ENCODE data around the gene GIMAP8.
"Not testable (repeated sequence)": the region's sequence is repeated elsewhere in the genome, so short reads cannot be mapped to it uniquely, and the experiment has no call there.

GIMAP8 gene

DNA sequence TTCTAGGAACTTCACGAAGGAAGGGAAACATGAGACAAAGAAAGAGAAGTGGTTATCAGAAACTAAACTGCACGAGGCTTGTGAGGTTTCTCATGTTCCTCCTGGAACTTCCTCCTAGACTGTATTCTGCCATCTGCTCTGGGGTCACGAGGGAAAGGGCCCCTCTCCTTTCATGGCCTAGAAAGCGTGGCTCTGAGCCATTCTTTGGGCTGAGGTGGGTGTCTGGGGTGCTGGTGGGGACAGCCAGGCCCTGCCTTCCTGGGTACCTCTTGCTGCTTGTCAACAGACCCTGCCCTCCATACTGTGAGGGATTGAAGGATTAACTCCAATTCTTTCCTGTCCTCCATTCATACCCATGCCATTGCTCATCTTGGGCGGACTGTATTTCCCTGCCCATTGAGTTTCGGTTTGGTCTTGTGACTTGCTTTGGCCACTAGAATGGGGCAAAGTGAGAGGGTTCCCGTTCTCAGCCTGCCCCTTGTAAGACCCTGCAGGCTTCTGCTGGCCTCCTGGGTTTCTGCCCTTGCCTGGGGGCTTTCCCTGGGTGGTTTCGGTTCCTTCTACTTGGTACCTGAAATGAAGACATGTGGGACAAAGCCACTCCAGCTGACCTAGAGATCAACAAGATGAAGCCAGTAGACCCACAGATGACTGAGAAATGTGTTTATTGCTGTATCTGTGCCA, 14.9 kb upstream of the GIMAP8 start:
- no peak for DNase-seq (ENCODE audit: low read depth)

DNA sequence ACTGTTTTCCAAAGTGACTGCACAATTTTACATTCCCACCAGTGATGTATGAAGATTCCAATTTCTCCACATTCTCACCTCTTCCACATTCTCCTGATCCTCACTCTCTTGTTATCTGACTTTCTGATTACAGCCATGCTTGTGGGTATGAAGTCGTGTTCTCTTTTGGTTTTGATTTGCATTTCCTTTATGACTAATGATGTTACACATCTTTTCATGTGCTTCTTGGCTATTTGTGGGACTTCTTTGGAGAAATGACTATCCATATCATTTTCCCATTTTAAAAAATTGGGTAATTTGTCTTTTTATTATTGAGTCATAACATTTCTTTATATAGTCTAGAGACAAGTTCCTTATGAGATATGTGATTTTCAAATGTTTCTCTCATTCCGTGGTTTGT, 10.5 kb upstream of the GIMAP8 start:
- DNase-seq (ENCODE audit: low read depth) = no peak

DNA sequence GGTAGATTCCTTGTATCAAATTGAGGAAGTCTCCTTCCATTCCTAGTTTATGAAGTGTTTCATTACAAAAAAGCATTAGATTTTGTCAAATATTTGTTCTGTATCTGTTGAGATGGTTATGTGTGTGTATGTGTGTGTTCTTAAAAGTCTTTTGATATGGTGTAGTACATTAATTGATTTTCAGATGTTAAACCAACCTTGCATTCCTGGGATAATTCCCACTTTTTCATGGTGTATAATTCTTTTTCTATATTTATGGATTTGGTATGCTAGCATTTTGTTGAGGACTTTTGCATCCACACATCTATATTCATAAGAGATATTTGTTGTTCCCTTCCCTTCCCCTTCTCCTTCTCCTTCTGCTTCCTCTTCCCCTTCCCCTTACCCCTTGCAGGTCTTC, 8.9 kb upstream of the GIMAP8 start:
- DNase-seq (ENCODE audit: low read depth) = no peak

DNA sequence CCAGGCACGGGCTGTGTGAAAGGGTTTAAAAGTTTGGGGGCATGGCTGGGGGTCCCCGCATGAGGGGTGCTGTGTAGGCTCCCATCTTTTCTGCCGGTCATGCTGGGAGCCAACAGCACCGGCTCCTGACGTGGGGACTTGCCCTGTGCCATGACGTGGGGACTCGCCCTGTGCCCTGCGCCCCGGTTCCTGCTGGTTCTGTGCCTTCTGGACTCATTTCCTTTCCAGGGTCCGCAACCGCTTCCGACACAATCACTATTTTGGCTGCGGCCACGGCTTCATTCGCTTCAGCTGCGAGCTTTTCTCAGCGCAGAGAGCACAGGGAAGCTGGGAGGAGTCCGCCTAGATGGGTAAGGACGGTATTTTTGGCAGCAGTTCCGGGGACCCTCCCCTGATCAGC, 7.6 kb upstream of the GIMAP8 start:
- no peak for DNase-seq (ENCODE audit: low read depth)

DNA sequence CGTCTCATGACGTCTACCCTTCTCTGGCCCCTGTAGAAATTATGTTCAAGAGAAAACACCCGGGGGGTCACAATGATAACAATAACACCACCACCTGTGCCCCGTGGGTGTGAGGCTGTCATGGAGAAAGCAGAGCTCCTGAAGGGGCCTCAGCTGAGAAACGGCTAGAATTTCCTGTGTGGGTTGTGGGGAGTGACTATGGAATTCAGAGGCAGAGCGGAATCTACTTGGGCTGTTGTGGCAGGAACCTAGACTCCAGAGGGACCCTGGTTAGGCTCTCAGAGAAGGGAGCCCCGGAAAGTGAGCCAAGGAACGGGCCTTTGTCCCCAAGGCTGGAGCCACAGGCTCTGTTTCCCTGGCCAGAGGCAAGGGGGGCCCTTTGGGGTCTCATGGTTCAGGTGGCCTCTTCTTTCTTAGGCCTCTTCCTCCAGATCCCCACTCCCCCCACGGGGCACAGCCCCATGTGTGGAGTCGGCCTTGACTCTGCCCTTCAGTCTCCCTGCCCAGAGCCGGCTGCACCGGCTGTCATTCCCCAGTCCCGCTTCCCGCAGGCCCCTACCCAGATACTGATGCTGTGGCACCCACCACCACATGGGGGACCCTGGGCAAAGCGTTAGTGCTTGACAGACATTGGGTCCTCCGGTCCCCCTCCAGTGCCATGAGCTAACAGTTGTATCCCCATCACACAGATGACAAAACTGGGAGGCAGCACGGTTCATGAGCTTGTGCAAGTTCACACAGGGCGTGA, 6.5 kb upstream of the GIMAP8 start:
- no peak for DNase-seq (ENCODE audit: low read depth)

DNA sequence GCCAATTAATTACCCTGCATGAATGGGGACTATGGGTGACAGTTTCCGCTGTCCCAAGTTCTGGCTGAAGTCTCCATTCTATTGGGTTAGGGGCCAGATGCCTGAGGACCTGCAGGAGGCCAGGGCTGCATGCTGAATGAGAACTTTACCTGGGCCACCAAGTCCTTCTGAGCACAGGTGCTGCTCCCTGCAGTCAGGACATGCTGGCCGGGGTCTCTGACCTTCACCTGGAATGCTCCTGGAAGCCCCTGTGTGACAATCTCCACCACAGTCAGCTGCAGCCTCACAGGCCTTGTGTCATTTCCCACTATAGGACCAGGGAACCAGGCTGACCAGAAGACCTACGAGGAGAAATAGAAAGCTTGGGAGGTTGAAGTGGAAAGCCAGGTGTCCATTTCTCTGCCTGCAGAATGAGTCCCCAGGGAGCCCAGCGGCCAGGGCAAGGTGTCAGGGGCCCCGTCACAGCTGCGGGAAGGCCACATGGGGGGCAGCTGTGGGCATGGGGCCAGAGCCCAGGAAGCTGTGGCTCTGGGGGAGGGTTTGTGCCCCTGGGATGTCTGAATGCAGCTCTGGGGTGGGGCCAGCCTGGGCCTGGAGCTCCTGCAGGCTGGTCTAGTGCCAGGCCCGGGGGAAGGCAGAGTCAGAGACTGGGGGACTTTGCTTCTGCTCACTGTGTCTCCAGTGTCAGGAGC, 5.6 kb upstream of the GIMAP8 start:
- no peak for DNase-seq (ENCODE audit: low read depth)

DNA sequence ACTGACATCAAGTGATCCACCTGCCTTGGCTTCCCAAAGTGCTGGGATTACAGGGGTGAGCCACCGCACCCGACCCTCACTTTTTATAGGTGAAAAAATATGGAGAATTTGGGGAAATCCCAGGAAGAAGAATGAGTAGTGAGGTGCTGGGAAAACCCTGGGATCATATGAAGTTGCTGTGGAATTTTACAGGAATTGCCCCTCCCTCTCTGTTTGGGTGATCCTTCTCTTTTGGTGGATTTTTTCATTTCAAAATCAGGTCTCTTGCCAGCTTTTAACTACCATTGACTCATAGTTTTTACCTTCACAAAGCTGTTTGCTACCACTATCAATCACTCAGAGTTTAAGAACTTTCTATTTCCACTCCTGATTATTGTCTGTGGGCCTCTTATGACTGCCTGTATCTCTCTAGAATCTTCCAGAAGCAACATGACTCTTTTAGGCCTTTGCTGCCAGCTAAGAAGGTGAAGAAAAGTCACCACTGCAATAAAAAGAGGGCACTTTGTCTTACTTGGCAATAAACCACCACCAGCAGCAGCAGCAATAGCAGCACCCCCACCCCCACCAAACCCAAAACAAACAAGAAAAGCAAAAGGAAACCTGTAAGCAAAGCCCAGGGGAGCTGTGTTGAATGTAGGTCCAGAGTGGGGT, 4.0 kb upstream of the GIMAP8 start:
- no peak for DNase-seq (ENCODE audit: low read depth)

DNA sequence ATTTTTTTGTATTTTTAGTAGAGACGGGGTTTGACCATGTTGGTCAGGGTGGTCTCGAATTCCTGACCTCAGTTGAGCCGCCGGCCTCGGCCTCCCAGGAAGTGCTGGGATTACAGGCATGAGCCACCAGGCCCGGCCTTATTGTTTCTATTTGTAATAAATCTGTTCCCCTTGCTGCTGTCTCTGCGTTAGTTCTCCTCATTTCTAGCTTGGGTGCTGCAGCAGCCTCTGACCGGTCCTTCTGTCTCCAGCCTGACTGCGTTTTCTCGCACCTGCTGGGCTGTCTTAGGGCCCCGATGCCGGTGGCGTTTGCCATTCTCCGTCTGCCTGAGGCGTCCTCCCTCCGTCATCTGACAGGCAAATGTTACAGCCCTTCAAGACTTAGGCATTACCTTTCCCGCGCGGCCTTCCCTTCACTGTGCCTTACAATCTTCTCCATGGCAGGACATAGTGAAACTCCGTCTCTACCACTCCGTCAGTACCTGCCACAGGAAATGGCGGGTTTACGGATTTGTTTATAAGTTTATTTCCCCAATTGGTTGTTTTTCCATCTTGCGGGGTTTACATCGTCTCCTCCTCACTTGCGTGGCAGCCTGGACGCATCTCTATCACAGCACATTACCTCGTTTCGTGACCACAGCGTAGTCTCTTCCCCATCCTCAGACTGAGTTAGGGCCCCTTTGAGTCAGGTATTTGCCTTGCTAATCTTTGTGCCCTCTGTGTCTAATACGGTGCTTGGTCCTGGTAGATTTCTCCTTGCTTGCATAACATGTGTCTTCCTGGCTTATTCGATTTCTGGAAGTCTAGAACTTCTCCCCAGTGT, 2.3 kb upstream of the GIMAP8 start:
- DNase-seq (ENCODE audit: low read depth) = no peak

DNA sequence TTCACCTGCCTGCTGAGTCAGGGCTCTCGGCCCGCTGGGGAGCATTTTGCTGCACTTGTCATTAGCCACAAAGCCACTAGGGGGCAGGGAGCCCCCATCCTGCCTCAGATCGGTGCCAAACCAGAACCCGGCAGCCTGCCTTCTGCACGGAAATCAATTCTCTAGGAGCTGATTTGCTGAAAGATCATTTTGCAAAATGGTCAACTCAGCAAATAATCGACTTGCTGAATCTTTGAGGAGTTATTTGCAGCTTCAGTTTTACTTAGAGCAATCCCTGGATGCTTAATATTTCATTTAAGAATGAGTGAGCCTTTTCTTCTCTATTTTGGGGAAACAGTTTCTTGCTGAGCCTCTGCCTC, 1.7 kb upstream of the GIMAP8 start:
- peak; percentile 82 for DNase-seq (ENCODE audit: low read depth)

DNA sequence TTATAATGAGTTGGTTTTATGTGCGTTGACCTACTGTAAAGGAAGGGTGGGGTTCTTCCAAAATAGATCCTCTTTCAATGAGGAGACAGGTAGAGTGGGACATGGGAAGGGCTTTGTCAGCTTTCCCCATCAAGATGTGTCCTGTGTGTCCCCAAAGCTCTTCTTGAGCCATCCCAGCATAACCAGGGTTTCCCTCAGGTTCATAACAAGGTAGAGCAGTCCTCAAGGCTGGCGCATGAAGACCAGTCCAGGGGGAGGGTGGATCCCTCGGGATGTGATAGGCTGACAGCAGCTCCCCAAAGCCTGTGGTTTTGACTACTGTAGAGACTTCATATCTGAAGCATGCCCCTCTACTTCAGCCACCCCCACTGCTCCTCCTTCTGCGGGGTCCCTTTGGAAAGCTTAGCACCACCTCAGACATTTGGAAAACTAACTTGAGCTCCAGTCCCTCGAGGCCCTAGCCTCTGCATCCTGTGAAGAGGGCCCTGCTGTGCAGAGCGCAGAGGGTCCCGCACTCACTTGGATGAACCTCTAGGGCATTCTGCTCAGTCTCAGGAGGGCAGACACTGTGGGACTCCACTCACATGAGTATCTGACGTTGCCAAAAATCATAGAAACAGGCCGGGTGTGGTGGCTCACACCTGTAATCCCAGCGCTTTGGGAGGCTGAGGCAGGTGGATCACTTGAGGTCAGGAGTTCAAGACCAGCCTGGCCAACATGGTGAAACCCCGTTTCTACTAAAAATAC, 1.1 kb upstream of the GIMAP8 start:
- DNase-seq (ENCODE audit: low read depth) = no peak

DNA sequence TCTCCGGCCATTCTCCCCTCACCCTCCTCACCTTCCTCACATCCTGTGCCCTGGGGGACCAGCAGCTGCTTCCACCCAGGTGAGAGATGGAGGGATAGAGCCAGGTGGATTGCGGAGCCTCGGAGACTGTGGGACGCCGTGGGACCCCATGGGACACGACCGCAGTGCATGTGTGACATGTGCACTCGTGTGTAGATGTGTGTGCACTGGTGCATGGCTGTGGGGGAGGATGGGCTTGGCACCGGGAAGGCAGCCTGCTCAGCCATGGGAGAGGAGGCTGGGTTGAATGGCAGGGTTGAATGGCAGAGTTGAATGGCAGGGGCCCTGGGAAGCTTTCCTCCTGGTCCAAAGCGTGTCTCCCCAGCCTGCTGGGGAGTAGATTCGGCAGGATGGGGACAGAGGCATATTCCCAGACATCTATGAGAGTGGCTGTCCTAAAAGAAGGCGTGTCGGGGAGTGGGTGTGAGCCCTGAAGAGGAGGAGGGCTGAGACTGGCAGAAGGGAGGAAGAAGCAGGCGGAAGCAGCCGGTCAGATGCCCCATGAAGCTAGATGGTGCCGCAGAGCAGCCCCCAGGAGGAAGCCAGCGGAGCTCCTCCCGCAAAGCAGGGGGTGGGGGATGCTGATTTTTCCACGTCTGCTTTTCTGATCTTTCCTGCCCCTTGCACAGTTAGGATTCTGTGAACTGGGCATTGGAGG, 815 bp downstream of the GIMAP8 start:
- DNase-seq (ENCODE audit: low read depth) = peak; percentile 42

DNA sequence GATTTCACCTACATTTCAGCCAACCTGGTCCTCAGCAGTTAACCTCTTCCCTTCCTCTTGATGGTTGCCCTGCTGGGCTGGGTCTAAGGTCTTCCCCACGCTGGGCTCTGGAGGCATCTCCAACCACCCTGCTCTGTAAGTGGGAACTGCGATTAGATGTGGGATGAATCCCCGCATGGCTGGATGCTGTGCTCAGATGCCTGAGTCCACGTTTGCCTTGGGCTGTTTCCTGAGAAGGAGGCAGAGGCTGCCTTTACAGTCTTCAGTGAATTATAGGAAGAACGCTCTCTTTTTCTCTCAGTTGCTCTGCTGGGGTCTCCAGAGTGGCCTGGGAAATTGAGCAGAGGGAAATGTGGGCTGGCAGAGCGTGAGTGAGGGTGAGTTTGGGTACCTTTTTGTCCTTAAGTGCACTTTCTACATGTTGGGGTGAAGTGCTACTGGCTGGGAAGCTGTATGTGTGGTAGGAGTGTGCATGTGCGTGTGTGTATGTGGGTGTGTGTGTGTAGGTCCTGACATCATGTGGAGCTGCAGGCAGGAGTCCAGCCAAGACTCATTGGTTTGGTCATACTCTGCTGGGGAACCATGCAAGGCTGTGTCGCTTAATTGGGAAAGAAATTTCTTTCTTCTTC, 1.5 kb downstream of the GIMAP8 start:
- no peak for DNase-seq (ENCODE audit: low read depth)

DNA sequence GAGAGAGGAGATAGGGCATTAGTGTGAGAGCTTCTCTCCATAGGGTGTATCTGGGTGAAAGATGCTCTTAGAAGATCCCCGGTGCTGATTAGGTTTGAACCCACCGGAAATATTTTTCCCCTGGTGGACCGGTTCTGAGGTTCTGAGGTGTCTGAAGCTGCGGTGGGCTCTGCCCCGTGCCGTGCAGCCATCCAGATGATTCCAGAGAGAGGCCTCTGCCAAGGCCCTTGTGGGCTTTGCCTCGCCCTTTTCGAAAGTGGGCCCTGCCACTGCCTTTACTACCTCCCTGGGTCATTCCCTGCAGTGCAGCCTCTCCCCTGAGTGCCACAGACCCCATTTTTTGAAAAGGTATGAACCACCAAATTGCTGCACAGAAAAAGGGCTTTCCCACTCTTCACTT, 2.8 kb downstream of the GIMAP8 start:
- DNase-seq (ENCODE audit: low read depth) = no peak

DNA sequence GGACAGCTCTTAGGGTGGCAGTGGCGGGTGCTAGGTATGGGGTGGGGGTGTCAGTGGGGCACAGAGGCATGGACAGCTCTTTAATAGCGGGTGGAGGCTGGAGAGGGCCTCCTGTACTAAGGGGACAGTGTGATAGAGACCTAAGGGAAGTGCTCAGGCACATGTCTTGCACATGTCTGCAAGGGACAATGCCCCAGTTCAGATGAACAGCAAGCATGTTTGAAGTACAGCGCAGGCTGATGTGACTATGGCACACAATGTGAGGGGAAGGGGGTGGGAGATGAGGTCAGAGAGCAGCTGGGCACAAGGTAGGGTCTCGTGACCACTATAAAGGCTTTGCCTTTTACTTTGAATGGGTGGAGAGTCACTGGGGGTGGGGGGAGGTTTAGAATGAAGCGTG, 3.5 kb downstream of the GIMAP8 start:
- DNase-seq (ENCODE audit: low read depth) = no peak

DNA sequence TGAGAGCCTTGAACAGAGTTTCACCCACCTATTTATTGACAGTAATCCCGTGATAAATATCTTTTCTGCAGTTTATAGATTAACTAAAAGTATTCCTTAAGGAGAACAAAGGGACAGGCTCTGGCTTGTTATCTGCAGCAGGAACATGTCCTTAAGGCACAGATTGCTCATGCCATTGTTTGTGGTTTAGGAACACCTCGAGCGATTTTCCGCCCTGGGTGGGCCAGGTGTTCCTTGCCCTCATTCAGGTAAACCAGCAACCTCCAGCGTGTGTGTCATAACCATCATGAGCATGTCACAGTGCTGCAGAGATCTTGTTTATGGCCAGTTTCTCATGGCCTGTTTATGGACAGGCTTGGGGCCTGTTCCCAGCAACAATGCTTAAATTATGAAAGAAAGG, 6.6 kb downstream of the GIMAP8 start:
- not testable (repeated sequence) for DNase-seq (ENCODE audit: low read depth)

DNA sequence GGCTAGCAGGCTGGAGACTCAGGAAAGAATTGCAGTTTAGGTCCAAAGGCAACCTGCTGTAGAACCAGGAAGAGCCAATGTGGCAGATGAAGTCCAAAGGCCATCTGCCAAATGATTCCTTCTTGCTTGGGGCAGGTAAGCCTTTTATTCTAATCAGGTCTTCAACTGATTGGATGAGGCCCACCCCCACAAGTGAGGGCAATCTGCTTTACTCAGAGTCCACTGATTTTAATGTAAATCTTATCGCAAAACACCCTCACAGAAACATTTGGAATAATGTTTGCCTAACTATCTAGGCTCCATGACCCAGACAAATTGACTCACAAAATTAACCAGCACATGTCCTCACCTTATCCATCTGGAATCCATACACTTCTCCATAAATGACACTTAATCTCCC, 7.8 kb downstream of the GIMAP8 start:
- DNase-seq (ENCODE audit: low read depth) = no peak

DNA sequence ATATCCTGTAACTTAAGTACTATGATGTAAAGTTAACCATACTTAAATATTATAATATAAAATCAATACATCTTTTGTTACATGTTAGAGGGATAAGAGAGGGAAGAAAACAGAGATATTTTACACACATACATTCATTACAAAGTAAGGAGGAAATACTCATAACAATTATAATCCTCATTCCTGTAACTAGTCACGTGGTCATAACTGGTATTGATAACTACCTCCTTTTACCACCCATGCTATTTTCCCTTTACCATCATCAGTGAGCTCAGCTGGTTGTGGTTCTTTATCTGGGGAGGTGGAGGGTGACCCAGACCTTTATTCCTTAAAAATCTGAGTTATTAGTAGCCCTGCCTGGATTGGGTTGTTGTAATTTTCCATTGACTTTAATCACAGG, 8.3 kb downstream of the GIMAP8 start:
- DNase-seq (ENCODE audit: low read depth) = no peak

DNA sequence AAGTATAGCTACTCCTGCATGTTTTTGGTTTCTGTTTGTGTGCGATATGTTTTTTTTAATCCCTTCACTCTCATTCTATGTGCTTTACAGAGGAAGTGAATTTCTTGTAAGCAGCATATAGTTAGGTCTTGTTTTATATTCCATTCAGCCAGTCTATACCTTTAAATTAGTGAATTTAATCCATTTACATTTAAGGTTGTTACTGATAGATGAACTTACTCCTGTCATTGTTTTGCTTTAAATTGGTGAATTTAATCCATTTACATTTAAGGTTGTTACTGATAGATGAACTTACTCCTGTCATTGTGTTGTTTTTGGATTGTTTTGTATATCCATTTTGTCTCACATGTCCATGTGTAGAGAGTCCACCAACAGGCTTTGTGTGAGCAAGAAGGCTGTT, 11.1 kb downstream of the GIMAP8 start:
- no peak for DNase-seq (ENCODE audit: low read depth)

DNA sequence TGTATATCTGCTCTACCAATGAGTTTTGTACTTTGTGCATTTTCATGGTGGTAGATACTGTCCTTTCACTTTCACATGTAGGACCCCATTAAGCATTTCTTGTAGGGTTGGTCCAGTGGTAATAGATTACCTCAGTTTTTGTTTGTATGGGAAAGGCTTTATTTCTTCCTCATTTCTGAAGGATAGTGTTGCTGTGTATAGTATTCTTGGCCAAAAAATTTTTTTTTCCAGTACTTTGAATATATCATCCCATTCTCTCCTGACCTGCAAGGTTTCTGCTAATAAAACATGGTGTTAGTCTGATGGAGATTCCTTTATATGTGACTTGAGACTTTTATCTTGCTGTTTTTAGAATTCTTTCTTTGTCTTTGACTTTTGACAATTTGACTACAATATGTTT, 12.0 kb downstream of the GIMAP8 start:
- DNase-seq (ENCODE audit: low read depth) = no peak

DNA sequence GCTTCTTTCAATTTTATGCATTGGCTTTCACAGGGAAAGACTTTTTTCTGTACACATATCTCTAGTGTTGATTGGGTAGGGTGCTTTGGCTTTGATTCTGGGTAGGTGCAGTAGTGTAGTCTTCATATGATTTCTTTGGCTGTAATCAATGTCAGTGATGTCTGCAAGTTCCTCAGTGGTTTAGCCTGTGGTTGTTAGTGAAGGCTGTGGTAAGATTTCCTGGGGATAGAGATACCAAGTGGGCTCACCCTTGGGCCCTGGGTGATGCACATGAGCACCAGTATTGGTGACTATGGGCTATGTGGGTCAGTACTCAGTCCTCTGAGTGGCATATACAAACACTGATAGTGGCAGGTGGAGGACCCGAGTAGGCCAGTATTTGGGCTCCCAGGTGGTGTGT, 13.0 kb downstream of the GIMAP8 start:
- DNase-seq (ENCODE audit: low read depth) = no peak
